Neural cell (in vitro differentiated cells): Measurements from ENCODE around the gene DMKN.

ENCODE experiments used
- CTCF ChIP-seq: fragments of 450-650 bp; IDR thresholded peaks from 2 replicates; pipeline ENCODE4 v1.5.1; 2014; ENCODE audit warnings: antibody characterized with exemption, mild to moderate bottlenecking, moderate library complexity; ENCODE audit not compliant: poor library complexity, severe bottlenecking
- EP300 ChIP-seq: fragments of 450-650 bp; conservative IDR thresholded peaks from 2 replicates; pipeline ENCODE4 v1.6.1; 2014; ENCODE audit warnings: antibody characterized with exemption, mild to moderate bottlenecking, moderate library complexity; ENCODE audit not compliant: poor library complexity, severe bottlenecking
- EZH2 ChIP-seq: fragments of 200-600, 300-800 bp; shearing (Covaris generic), sonication (generic); IDR thresholded peaks from 2 replicates; pipeline ENCODE4 v1.6.1; 2014; ENCODE audit warnings: antibody characterized with exemption, low read length, borderline replicate concordance, mild to moderate bottlenecking; ENCODE audit not compliant: insufficient read depth, poor library complexity, severe bottlenecking
- MXI1 ChIP-seq: fragments of 450-650 bp; conservative IDR thresholded peaks from 2 replicates; pipeline ENCODE4 v1.6.1; 2014; ENCODE audit warnings: antibody characterized with exemption, mild to moderate bottlenecking; ENCODE audit not compliant: poor library complexity, severe bottlenecking
- POLR2AphosphoS5 ChIP-seq: IDR thresholded peaks from 2 replicates; pipeline ENCODE4 v1.6.1; 2012
- REST ChIP-seq: IDR thresholded peaks from 2 replicates; pipeline ENCODE4 v1.6.1; 2012; ENCODE audit warnings: borderline replicate concordance
- SMC3 ChIP-seq: fragments of 450-650 bp; conservative IDR thresholded peaks from 2 replicates; pipeline ENCODE4 v1.6.1; 2014; ENCODE audit warnings: antibody characterized with exemption, mild to moderate bottlenecking, moderate library complexity; ENCODE audit not compliant: poor library complexity
- TAF1 ChIP-seq: IDR thresholded peaks from 2 replicates; pipeline ENCODE4 v1.6.1; 2012; ENCODE audit warnings: low read depth

DNA sequence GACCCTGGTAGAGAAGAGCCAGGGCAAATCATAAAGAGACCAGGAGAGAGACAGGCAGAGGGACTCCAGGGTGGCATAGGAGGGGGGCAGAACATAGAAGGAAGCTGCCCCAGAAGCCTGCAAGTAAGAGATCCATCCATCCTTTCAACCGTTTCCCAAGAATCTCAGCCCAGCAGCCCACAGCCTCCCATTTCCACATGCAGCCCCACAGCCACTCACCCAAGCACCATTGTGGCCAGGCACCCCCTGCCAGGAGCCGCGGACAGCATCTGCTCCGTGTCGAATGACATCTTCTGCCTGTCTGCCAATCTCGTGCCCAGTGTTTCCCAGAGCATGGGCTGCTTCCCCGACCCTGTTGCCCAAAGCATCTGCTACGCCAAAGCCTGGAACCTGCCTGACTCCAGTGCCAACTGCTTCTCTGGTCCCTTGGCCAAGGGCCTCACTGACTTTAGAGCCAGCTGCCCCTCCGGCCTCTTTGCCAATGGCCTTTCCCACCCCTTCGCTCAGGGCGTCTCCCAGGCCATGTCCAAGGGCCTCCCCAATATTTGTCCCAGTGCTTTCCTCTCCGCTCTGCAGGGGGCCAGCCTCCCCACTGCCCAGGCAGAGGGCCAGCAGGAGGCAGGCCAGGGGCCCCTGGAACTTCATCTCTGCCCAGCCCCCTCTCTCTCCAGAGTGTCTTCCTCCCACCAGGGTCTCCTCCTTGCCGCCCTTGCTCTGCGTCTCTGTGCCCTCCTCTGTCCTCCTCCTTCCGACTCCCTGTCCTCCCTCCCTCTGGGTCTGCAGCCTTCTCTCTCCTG lies 420 bp downstream of the DMKN start:
- TF ChIP-seq CTCF (no peak), EZH2 (no peak), POLR2AphosphoS5 (no peak), EP300 (no peak), SMC3 (no peak), REST (no peak), TAF1 (no peak), MXI1 (no peak)
